Measurements from ENCODE around the gene OVOL1.

DNA sequence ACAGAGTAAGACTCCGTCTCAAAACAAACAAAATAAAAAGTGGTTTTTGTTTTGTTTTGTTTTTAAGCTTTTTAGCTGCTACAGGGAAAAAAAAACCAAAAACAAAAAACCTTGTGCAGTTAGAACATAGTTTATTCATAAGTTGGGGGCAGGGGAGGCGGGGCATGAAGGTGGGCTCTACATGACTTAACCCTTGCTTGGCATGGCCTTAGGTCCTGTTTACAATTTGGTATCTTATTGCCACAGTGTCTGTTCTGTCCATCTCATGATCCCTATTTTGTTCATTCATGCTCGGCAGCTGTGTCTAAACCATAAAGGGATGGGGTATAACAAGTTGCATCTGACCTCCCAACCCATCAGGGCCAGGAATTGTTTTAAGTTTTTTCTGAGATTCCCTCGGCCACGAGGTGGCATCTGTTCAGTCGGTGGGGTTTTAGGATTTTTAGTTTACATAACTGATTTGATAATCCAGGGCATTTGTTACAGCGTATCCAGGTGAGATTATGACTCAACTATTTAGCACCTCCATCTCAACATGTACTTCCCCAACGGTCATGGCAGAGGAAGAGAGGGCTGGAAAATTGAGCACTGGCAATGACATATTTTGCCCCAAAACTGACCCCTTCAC is 13.0 kb upstream of the OVOL1 start:
- TF ChIP-seq POLR2A (IDR thresholded peaks at IDR 0.05): no peak
- TF ChIP-seq, protein P1, sequence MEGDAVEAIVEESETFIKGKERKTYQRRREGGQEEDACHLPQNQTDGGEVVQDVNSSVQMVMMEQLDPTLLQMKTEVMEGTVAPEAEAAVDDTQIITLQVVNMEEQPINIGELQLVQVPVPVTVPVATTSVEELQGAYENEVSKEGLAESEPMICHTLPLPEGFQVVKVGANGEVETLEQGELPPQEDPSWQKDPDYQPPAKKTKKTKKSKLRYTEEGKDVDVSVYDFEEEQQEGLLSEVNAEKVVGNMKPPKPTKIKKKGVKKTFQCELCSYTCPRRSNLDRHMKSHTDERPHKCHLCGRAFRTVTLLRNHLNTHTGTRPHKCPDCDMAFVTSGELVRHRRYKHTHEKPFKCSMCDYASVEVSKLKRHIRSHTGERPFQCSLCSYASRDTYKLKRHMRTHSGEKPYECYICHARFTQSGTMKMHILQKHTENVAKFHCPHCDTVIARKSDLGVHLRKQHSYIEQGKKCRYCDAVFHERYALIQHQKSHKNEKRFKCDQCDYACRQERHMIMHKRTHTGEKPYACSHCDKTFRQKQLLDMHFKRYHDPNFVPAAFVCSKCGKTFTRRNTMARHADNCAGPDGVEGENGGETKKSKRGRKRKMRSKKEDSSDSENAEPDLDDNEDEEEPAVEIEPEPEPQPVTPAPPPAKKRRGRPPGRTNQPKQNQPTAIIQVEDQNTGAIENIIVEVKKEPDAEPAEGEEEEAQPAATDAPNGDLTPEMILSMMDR (IDR thresholded peaks at IDR 0.05): peak in 2 of 6 experiments; percentile 10 to 17

Data from adrenal gland (tissue), 5 donors.